Tibial nerve (tissue), 4 donors: ENCODE results near the gene AGPAT2. TPM values are rescaled to one million over a fixed set of nuclear protein-coding genes. Genes with fewer than 3 reads are reported as not detected.

Experiments used
- DNase-seq, 2 donors: peaks; one replicate each; pipeline ENCODE4 v3.0.0-alpha.2; 2019; ENCODE audit warnings: low spot score in 2 of 2
- H3K27ac ChIP-seq, 4 donors: fragments of 200-600 bp; sonication (generic) in 3 of 4; one replicate each; pipeline ENCODE4 v1.5.1; 2017 to 2019; ENCODE audit warnings: mild to moderate bottlenecking in 1 of 4
- H3K27me3 ChIP-seq, 2 donors: fragments of 200-600 bp; sonication (generic) in 1 of 2; one replicate each; pipeline versions ENCODE4 v1.5.1 to v1.6.0; 2017 to 2019
- H3K36me3 ChIP-seq, 3 donors: fragments of 200-600 bp; sonication (generic); one replicate each; pipeline ENCODE4 v1.5.1; 2018 to 2019
- H3K4me1 ChIP-seq, 4 donors: fragments of 200-600 bp; sonication (generic) in 3 of 4; one replicate each; pipeline ENCODE4 v1.5.1; 2017 to 2019
- H3K4me3 ChIP-seq, 4 donors: fragments of 200-600 bp; sonication (generic) in 3 of 4; one replicate each; pipeline ENCODE4 v1.5.1; 2017 to 2019; ENCODE audit warnings: mild to moderate bottlenecking in 1 of 4, moderate library complexity in 1 of 4
- H3K9me3 ChIP-seq, 4 donors: fragments of 200-600 bp; sonication (generic) in 3 of 4; one replicate each; pipeline ENCODE4 v1.5.1; 2017 to 2019
- CTCF ChIP-seq, 5 experiments: fragments of 200-600 bp in 3 of 5; fragments of 450-650 bp in 2 of 5; sonication (generic) in 3 of 5; IDR thresholded peaks; one replicate each; pipeline ENCODE4 v1.5.1; 2016 to 2019; ENCODE audit warnings: antibody characterized with exemption in 5 of 5, mild to moderate bottlenecking in 3 of 5, moderate library complexity in 2 of 5
- EP300 ChIP-seq, 2 donors: sonication (generic); formaldehyde crosslinking; IDR thresholded peaks; one replicate each; pipeline ENCODE4 v1.6.1; 2017; ENCODE audit warnings: antibody characterized with exemption in 2 of 2, mild to moderate bottlenecking in 1 of 2
- POLR2A ChIP-seq, 2 donors: fragments of 450-650 bp; IDR thresholded peaks; one replicate each; pipeline ENCODE4 v1.6.1; 2017; ENCODE audit warnings: antibody characterized with exemption in 2 of 2, mild to moderate bottlenecking in 2 of 2, moderate library complexity in 2 of 2
- WGBS, 2 donors: methylation state at CpG; one replicate each; pipeline ENCODE4 v1.1.5; 2018; 5-methylcytosine and 5-hydroxymethylcytosine counted together
- total RNA-seq, 4 donors: library from RNA; depleted of rRNA; stranded (reverse); fragments of >200 nt; gene quantifications; one replicate each; pipeline ENCODE4 v1.1.0, GENCODE V29; 2016

The AGPAT2 gene
- 100 to 1,000 TPM in 3 of 4 donors, 10 to 100 TPM in 1; 79.6 to 292 (median 151) TPM for total RNA-seq

GRCh38 chr9:136686794-136687711, at the start of gene AGPAT2:
TSS of gene AGPAT2 (minus strand) at chr9:136687457. CDS start at chr9:136687357, 100 bp downstream.
- H3K4me1 ChIP-seq = peaks cover 0 to 54% (median 21%) of the 10 kb centered on the region in 4 donors
- WGBS, 2 donors = 0 to 1% methylated on average over 14 to 58 of the region's 106 CpGs
- no peak for TF ChIP-seq EP300 (IDR thresholded peaks at IDR 0.05)
- peak; percentile 25 to 33 for TF ChIP-seq POLR2A (IDR thresholded peaks at IDR 0.05)

GRCh38 chr9:136735812-136736480, 48.7 kb upstream of the AGPAT2 start:
- TF ChIP-seq POLR2A (IDR thresholded peaks at IDR 0.05) (no peak), CTCF (IDR thresholded peaks at IDR 0.05) (no peak), EP300 (IDR thresholded peaks at IDR 0.05) (no peak)
- H3K36me3 ChIP-seq = no peaks in the 10 kb centered on the region
- no peak overlapping the region for H3K4me3 ChIP-seq
- H3K4me1 ChIP-seq = peaks cover 0 to 3% (median under 1%) of the 10 kb centered on the region in 4 donors
- peaks cover 0 to 9% of the 10 kb centered on the region in 2 donors for H3K27me3 ChIP-seq
- 76 to 87% methylated on average over 15 to 18 of the region's 21 CpGs for WGBS, 2 donors
- DNase-seq = no peak
- no peak overlapping the region for H3K27ac ChIP-seq
- no peaks in the 10 kb centered on the region for H3K9me3 ChIP-seq

More at GRCh38 chr9:136686794-136687711, at the start of gene AGPAT2:
- no peaks in the 10 kb centered on the region for H3K36me3 ChIP-seq
- peak; percentile 49 to 55 for DNase-seq
- no peaks in the 10 kb centered on the region for H3K27me3 ChIP-seq
- peak within 1 kb of the TSS; percentile 18 to 90 (median 86) for H3K27ac ChIP-seq
- H3K9me3 ChIP-seq = no peaks in the 10 kb centered on the region
- H3K4me3 ChIP-seq = peak within 1 kb of the TSS; percentile 57 to 96 (median 87)

DNA sequence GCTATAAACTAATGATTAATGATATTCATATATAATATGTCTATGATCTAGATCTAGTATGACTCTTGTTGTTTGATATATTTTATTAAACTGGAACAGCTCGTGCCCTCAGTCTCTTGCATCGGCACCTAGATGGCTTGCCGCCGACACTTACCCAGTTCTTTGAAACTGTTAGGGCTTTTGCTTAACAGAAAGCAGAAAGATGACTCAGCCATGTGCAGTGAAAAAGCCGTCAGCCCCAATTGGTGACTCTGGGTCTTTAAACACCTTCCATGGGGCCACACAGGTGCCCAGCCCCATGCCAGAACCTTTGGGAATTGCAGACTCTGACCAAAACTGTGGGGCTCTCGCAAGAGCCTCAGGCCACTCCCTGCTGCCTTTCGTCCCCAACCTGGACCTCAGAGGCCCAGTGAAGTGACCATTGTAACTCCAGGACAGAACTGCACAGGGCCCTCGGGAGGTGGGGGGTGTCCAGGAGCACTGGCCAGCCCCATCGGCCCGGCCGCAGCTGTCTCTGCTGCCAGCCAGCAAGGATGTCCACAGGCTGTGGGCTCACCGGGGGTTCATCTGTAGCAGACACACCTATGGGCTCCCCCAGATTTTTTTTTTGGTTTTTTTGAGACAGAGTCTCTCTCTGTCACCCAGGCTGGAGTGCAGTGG, 47.7 kb upstream of the AGPAT2 start:
- TF ChIP-seq CTCF (IDR thresholded peaks at IDR 0.05) (no peak), POLR2A (IDR thresholded peaks at IDR 0.05) (no peak), EP300 (IDR thresholded peaks at IDR 0.05) (no peak)
- 75 to 79% methylated on average over 12 of the region's 12 CpGs for WGBS, 2 donors
- H3K4me3 ChIP-seq = no peak overlapping the region

GRCh38 chr9:136733611-136734010, 46.4 kb upstream of the AGPAT2 start:
- H3K9me3 ChIP-seq = no peaks in the 10 kb centered on the region
- TF ChIP-seq POLR2A (IDR thresholded peaks at IDR 0.05) (no peak), CTCF (IDR thresholded peaks at IDR 0.05) (no peak), EP300 (IDR thresholded peaks at IDR 0.05) (no peak)
- H3K27ac ChIP-seq = no peak overlapping the region
- DNase-seq = no peak
- H3K27me3 ChIP-seq = no peaks in the 10 kb centered on the region
- H3K4me1 ChIP-seq = peaks cover 0 to 15% (median 8%) of the 10 kb centered on the region in 4 donors
- no peak overlapping the region for H3K4me3 ChIP-seq
- 74 to 81% methylated on average over 11 to 12 of the region's 12 CpGs for WGBS, 2 donors
- H3K36me3 ChIP-seq = no peaks in the 10 kb centered on the region

More for the DNA sequence above, 47.7 kb upstream of the AGPAT2 start:
- H3K9me3 ChIP-seq = no peaks in the 10 kb centered on the region
- H3K36me3 ChIP-seq = no peaks in the 10 kb centered on the region
- no peaks in the 10 kb centered on the region for H3K27me3 ChIP-seq
- H3K4me1 ChIP-seq = peaks cover 0 to 1% (median 0%) of the 10 kb centered on the region in 4 donors
- no peak for DNase-seq
- H3K27ac ChIP-seq = no peak overlapping the region

- TF ChIP-seq POLR2A (IDR thresholded peaks at IDR 0.05) = no peak
- no peak for TF ChIP-seq CTCF (IDR thresholded peaks at IDR 0.05)
- TF ChIP-seq EP300 (IDR thresholded peaks at IDR 0.05) = no peak
- DNase-seq = no peak
- H3K9me3 ChIP-seq = no peaks in the 10 kb centered on the region
- no peak overlapping the region for H3K4me3 ChIP-seq
- no peaks in the 10 kb centered on the region for H3K27me3 ChIP-seq
- H3K36me3 ChIP-seq = no peaks in the 10 kb centered on the region
- 49 to 54% methylated on average over 16 of the region's 16 CpGs for WGBS, 2 donors
- no peak overlapping the region for H3K27ac ChIP-seq
- H3K4me1 ChIP-seq = peaks cover 0 to 18% (median 9%) of the 10 kb centered on the region in 4 donors
These were observed 45.4 kb upstream of the AGPAT2 start for GRCh38 chr9:136732444-136733178.
